Mucosa of stomach (tissue), 1 donor: ENCODE results near the gene THSD7A.

ENCODE experiments used
- H3K27me3 ChIP-seq: one replicate; pipeline ENCODE4 v1.7.0; 2013; ENCODE audit warnings: mild to moderate bottlenecking, low read length; ENCODE audit not compliant: control insufficient read depth, insufficient read depth
- H3K36me3 ChIP-seq: one replicate; pipeline ENCODE4 v1.7.0; 2013; ENCODE audit warnings: low read length; ENCODE audit not compliant: control insufficient read depth, insufficient read depth
- H3K4me1 ChIP-seq: one replicate; pipeline ENCODE4 v1.7.0; 2013; ENCODE audit warnings: mild to moderate bottlenecking, low read length; ENCODE audit not compliant: control insufficient read depth, insufficient read depth
- H3K4me3 ChIP-seq: one replicate; pipeline ENCODE4 v1.7.0; 2013; ENCODE audit warnings: low read length
- H3K9ac ChIP-seq: one replicate; pipeline ENCODE4 v1.7.0; 2013; ENCODE audit warnings: mild to moderate bottlenecking, low read length, moderate library complexity
- H3K9me3 ChIP-seq: one replicate; pipeline ENCODE4 v1.7.0; 2013; ENCODE audit warnings: mild to moderate bottlenecking, low read length, moderate library complexity; ENCODE audit not compliant: control insufficient read depth
- donor health status: Pancreatic carcinoma.

Gene THSD7A

GRCh38 chr7:11831736-11832495 lies at the start of gene THSD7A:
Gene THSD7A, minus strand, starts transcription at chr7:11832198. Its CDS starts 252 bp downstream, at chr7:11831946.
- Histone ChIP-seq H3K36me3 (no peaks in the 10 kb centered on the region), H3K27me3 (peaks cover 23% of the 10 kb centered on the region), H3K9ac (peak within 1 kb of the TSS; percentile 25), H3K4me1 (peaks cover 6% of the 10 kb centered on the region), H3K9me3 (no peaks in the 10 kb centered on the region), H3K4me3 (peak within 1 kb of the TSS; percentile 41)

- no peak overlapping the region for H3K4me3 ChIP-seq
- H3K36me3 ChIP-seq = no peaks in the 10 kb centered on the region
- no peaks in the 10 kb centered on the region for H3K9me3 ChIP-seq
These were observed 49.7 kb upstream of the THSD7A start for GRCh38 chr7:11881680-11882079.

GRCh38 chr7:11875635-11876034 lies 43.6 kb upstream of the THSD7A start:
- Histone ChIP-seq H3K27me3 (no peaks in the 10 kb centered on the region), H3K9me3 (no peaks in the 10 kb centered on the region), H3K9ac (no peak overlapping the region), H3K4me1 (no peaks in the 10 kb centered on the region), H3K36me3 (no peaks in the 10 kb centered on the region), H3K4me3 (no peak overlapping the region)

More at GRCh38 chr7:11881680-11882079, 49.7 kb upstream of the THSD7A start:
- H3K27me3 ChIP-seq = no peaks in the 10 kb centered on the region
- no peaks in the 10 kb centered on the region for H3K4me1 ChIP-seq
- no peak overlapping the region for H3K9ac ChIP-seq

GRCh38 chr7:11865671-11866070 lies 33.7 kb upstream of the THSD7A start:
- Histone ChIP-seq H3K9me3 (no peaks in the 10 kb centered on the region), H3K9ac (no peak overlapping the region)

GRCh38 chr7:11858622-11859302 lies 26.8 kb upstream of the THSD7A start:
- Histone ChIP-seq H3K4me1 (no peaks in the 10 kb centered on the region), H3K4me3 (no peak overlapping the region), H3K9ac (no peak overlapping the region), H3K36me3 (no peaks in the 10 kb centered on the region), H3K27me3 (no peaks in the 10 kb centered on the region), H3K9me3 (no peaks in the 10 kb centered on the region)

More at GRCh38 chr7:11865671-11866070, 33.7 kb upstream of the THSD7A start:
- H3K36me3 ChIP-seq = no peaks in the 10 kb centered on the region
- H3K27me3 ChIP-seq = no peaks in the 10 kb centered on the region
- no peak overlapping the region for H3K4me3 ChIP-seq
- no peaks in the 10 kb centered on the region for H3K4me1 ChIP-seq

- H3K9me3 ChIP-seq = no peaks in the 10 kb centered on the region
- H3K4me3 ChIP-seq = no peak overlapping the region
- H3K27me3 ChIP-seq = no peaks in the 10 kb centered on the region
- no peak overlapping the region for H3K9ac ChIP-seq
- no peaks in the 10 kb centered on the region for H3K36me3 ChIP-seq
- no peaks in the 10 kb centered on the region for H3K4me1 ChIP-seq
These were observed 26.0 kb upstream of the THSD7A start for GRCh38 chr7:11858026-11858425.

- H3K27me3 ChIP-seq = no peaks in the 10 kb centered on the region
- H3K4me1 ChIP-seq = no peaks in the 10 kb centered on the region
- H3K9me3 ChIP-seq = no peaks in the 10 kb centered on the region
- no peaks in the 10 kb centered on the region for H3K36me3 ChIP-seq
- H3K4me3 ChIP-seq = no peak overlapping the region
- no peak overlapping the region for H3K9ac ChIP-seq
These were observed 16.3 kb upstream of the THSD7A start for GRCh38 chr7:11848251-11848650.

- Histone ChIP-seq H3K36me3 (no peaks in the 10 kb centered on the region), H3K27me3 (no peaks in the 10 kb centered on the region), H3K4me3 (no peak overlapping the region), H3K9me3 (no peaks in the 10 kb centered on the region), H3K4me1 (no peaks in the 10 kb centered on the region), H3K9ac (no peak overlapping the region)
These were observed 15.3 kb upstream of the THSD7A start for GRCh38 chr7:11847336-11847735.

- Histone ChIP-seq H3K9me3 (no peaks in the 10 kb centered on the region), H3K4me3 (no peak overlapping the region), H3K36me3 (no peaks in the 10 kb centered on the region), H3K27me3 (no peaks in the 10 kb centered on the region), H3K9ac (no peak overlapping the region), H3K4me1 (no peaks in the 10 kb centered on the region)
These were observed 14.5 kb upstream of the THSD7A start for GRCh38 chr7:11846361-11846955.

- Histone ChIP-seq H3K4me1 (no peaks in the 10 kb centered on the region), H3K36me3 (no peaks in the 10 kb centered on the region), H3K4me3 (no peak overlapping the region), H3K9ac (no peak overlapping the region), H3K9me3 (no peaks in the 10 kb centered on the region), H3K27me3 (no peaks in the 10 kb centered on the region)
These were observed 11.2 kb upstream of the THSD7A start for GRCh38 chr7:11843113-11843765.

- Histone ChIP-seq H3K4me3 (no peak overlapping the region), H3K4me1 (no peaks in the 10 kb centered on the region), H3K9me3 (no peaks in the 10 kb centered on the region), H3K9ac (no peak overlapping the region), H3K36me3 (no peaks in the 10 kb centered on the region), H3K27me3 (no peaks in the 10 kb centered on the region)
These were observed 9.7 kb upstream of the THSD7A start for GRCh38 chr7:11841657-11842056.

- Histone ChIP-seq H3K4me1 (peaks cover 6% of the 10 kb centered on the region), H3K27me3 (peaks cover 20% of the 10 kb centered on the region), H3K9me3 (no peaks in the 10 kb centered on the region), H3K36me3 (no peaks in the 10 kb centered on the region), H3K4me3 (no peak overlapping the region), H3K9ac (no peak overlapping the region)
These were observed 3.3 kb upstream of the THSD7A start for GRCh38 chr7:11835260-11835659.
